ENCODE measurements around the gene RNU5B-1.

Gene RNU5B-1

GRCh38 chr15:65287520-65287855 lies 17.0 kb upstream of the RNU5B-1 start:
- Histone ChIP-seq H3K9ac (ENCODE audit: low read depth in 1 of 2, low read length in 2 of 2) (peak overlapping the region; percentile 84 to 91), H3K27ac (ENCODE audit: low read depth in 2 of 2, low read length in 2 of 2) (peak overlapping the region in 1 of 2 donors; percentile 92), H3K9me3 (ENCODE audit: control insufficient read depth in 2 of 2, low read length in 2 of 2) (no peaks in the 10 kb centered on the region), H3K4me1 (ENCODE audit: control insufficient read depth in 2 of 2, insufficient read depth in 2 of 2, low read length in 2 of 2) (peaks cover 14 to 15% of the 10 kb centered on the region in 2 donors), H3K27me3 (ENCODE audit: control insufficient read depth in 2 of 2, insufficient read depth in 2 of 2, low read length in 2 of 2) (no peaks in the 10 kb centered on the region), H3K4me3 (ENCODE audit: low read length in 2 of 2) (peak overlapping the region in 1 of 2 donors; percentile 90), H3K36me3 (ENCODE audit: control insufficient read depth in 2 of 2, insufficient read depth in 2 of 2, low read length in 2 of 2) (no peaks in the 10 kb centered on the region)

DNA sequence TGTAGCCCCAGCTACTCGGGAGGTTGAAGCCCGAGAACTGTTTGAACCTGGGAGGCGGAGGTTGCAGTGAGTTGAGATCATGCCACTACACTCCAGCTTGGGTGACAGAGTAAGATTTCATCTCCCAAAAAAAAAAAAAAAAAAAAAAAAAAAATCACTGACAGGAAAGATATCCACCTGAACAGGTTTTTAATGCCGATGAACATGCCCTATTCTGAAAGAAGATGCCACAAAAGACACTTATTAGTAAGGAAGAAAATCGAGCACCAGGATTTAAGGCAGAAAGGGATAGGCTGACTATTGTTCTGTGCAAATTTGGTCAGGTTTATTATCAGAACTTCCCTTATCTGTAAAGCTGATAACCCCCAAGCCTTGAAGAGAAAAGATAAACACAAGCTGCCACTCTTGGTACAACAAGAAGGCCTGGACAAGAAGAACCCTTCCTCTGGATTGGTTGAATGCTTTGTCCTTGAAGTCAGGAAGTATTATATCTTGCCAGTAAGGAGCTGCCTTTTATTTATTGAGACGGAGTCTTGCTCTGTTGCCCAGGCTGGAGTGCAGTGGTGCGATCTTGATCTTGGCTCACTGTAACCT lies 15.1 kb upstream of the RNU5B-1 start:
- Histone ChIP-seq H3K27me3 (ENCODE audit: control insufficient read depth in 2 of 2, insufficient read depth in 2 of 2, low read length in 2 of 2) (no peaks in the 10 kb centered on the region), H3K9ac (ENCODE audit: low read depth in 1 of 2, low read length in 2 of 2) (no peak overlapping the region), H3K27ac (ENCODE audit: low read depth in 2 of 2, low read length in 2 of 2) (no peak overlapping the region), H3K9me3 (ENCODE audit: control insufficient read depth in 2 of 2, low read length in 2 of 2) (no peaks in the 10 kb centered on the region), H3K36me3 (ENCODE audit: control insufficient read depth in 2 of 2, insufficient read depth in 2 of 2, low read length in 2 of 2) (no peaks in the 10 kb centered on the region), H3K4me3 (ENCODE audit: low read length in 2 of 2) (no peak overlapping the region), H3K4me1 (ENCODE audit: control insufficient read depth in 2 of 2, insufficient read depth in 2 of 2, low read length in 2 of 2) (peaks cover 14 to 15% of the 10 kb centered on the region in 2 donors)

DNA sequence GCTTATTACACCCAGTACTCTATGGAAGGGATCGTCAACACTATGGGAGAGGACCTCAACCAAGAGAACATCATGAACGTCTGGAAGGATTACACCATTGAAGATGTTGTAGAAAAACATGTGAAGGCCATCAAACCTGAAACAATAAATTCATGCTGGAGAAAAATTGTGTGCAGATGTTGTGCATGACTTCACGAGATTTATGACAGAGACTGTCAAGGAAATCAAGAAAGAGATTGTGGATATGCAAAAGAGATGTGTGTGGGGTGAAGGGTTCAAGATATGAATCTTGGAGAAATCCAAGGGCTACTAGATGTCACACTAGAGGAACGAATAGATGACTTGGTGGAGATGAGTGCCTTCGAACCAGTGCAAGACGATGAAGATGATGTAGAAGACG lies 14.2 kb upstream of the RNU5B-1 start:
- H3K4me3 ChIP-seq (ENCODE audit: low read length in 2 of 2): no peak overlapping the region
- no peaks in the 10 kb centered on the region for H3K27me3 ChIP-seq (ENCODE audit: control insufficient read depth in 2 of 2, insufficient read depth in 2 of 2, low read length in 2 of 2)
- no peaks in the 10 kb centered on the region for H3K9me3 ChIP-seq (ENCODE audit: control insufficient read depth in 2 of 2, low read length in 2 of 2)
- no peak overlapping the region for H3K27ac ChIP-seq (ENCODE audit: low read depth in 2 of 2, low read length in 2 of 2)
- H3K36me3 ChIP-seq (ENCODE audit: control insufficient read depth in 2 of 2, insufficient read depth in 2 of 2, low read length in 2 of 2): no peaks in the 10 kb centered on the region
- H3K4me1 ChIP-seq (ENCODE audit: control insufficient read depth in 2 of 2, insufficient read depth in 2 of 2, low read length in 2 of 2): peaks cover 14 to 15% of the 10 kb centered on the region in 2 donors
- no peak overlapping the region for H3K9ac ChIP-seq (ENCODE audit: low read depth in 1 of 2, low read length in 2 of 2)

DNA sequence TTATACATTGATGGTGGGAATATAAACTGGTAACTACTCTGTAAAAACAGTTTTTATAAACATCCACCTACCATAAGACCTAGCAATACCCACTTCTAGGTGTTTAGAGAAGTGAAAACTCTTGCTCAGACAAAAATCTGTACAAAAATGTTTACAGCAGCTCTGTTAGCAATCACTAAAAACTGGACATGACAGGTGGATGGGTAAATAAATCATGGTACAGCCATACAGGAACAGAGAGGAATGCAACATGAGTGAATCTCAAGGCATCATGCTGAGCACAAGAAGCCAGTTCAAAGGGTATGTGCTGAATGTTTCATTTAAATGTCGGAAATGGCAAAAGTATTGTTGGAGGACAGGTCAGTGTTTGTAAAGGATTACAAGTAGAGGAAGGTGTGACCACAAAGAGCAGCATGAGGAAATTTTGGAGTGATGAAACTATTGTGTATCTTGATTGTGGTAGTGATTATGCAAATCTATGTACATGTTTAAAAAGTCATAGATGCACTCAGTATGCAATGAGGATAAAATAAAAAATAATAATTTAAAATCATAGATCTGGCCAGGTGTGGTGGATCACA lies 11.4 kb upstream of the RNU5B-1 start:
- no peak overlapping the region for H3K4me3 ChIP-seq (ENCODE audit: low read length in 2 of 2)
- H3K27me3 ChIP-seq (ENCODE audit: control insufficient read depth in 2 of 2, insufficient read depth in 2 of 2, low read length in 2 of 2): no peaks in the 10 kb centered on the region
- no peak overlapping the region for H3K9ac ChIP-seq (ENCODE audit: low read depth in 1 of 2, low read length in 2 of 2)
- peaks cover 3 to 7% of the 10 kb centered on the region in 2 donors for H3K4me1 ChIP-seq (ENCODE audit: control insufficient read depth in 2 of 2, insufficient read depth in 2 of 2, low read length in 2 of 2)
- no peaks in the 10 kb centered on the region for H3K9me3 ChIP-seq (ENCODE audit: control insufficient read depth in 2 of 2, low read length in 2 of 2)
- H3K27ac ChIP-seq (ENCODE audit: low read depth in 2 of 2, low read length in 2 of 2): no peak overlapping the region
- H3K36me3 ChIP-seq (ENCODE audit: control insufficient read depth in 2 of 2, insufficient read depth in 2 of 2, low read length in 2 of 2): no peaks in the 10 kb centered on the region

- Histone ChIP-seq H3K27ac (ENCODE audit: low read depth in 2 of 2, low read length in 2 of 2) (no peak overlapping the region), H3K9ac (ENCODE audit: low read depth in 1 of 2, low read length in 2 of 2) (no peak overlapping the region), H3K36me3 (ENCODE audit: control insufficient read depth in 2 of 2, insufficient read depth in 2 of 2, low read length in 2 of 2) (no peaks in the 10 kb centered on the region), H3K4me1 (ENCODE audit: control insufficient read depth in 2 of 2, insufficient read depth in 2 of 2, low read length in 2 of 2) (peaks cover 7 to 10% of the 10 kb centered on the region in 2 donors), H3K27me3 (ENCODE audit: control insufficient read depth in 2 of 2, insufficient read depth in 2 of 2, low read length in 2 of 2) (no peaks in the 10 kb centered on the region), H3K9me3 (ENCODE audit: control insufficient read depth in 2 of 2, low read length in 2 of 2) (no peaks in the 10 kb centered on the region), H3K4me3 (ENCODE audit: low read length in 2 of 2) (no peak overlapping the region)
These were observed 5.7 kb upstream of the RNU5B-1 start for GRCh38 chr15:65298731-65299130.

DNA sequence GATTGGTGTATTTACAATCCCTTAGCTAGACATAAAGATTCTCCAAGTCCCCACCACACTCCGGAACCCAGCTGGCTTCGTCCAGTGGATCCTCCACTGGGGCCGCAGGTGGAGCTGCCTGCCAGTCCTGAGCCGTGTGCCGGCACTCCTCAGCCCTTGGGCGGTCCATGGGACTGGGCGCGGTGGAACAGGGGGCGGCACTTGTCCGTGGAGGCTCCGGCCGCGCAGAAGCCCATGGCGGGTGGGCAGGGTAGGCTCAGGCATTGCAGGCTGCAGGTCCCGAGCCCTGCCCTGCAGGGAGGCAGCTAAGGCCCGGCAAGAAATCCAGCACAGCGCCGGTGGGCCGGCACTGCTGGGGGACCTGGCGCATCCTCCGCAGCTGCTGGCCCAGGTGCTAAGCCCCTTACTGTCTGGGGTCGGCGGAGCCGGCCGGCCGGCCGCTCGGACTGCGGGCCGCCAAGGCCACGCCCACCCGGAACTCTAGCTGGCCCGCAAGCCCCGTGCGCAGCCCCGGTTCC lies 3.5 kb upstream of the RNU5B-1 start:
- no peak overlapping the region for H3K4me3 ChIP-seq (ENCODE audit: low read length in 2 of 2)
- no peaks in the 10 kb centered on the region for H3K27me3 ChIP-seq (ENCODE audit: control insufficient read depth in 2 of 2, insufficient read depth in 2 of 2, low read length in 2 of 2)
- peaks cover 10 to 16% of the 10 kb centered on the region in 2 donors for H3K4me1 ChIP-seq (ENCODE audit: control insufficient read depth in 2 of 2, insufficient read depth in 2 of 2, low read length in 2 of 2)
- H3K9ac ChIP-seq (ENCODE audit: low read depth in 1 of 2, low read length in 2 of 2): no peak overlapping the region
- no peaks in the 10 kb centered on the region for H3K36me3 ChIP-seq (ENCODE audit: control insufficient read depth in 2 of 2, insufficient read depth in 2 of 2, low read length in 2 of 2)
- H3K27ac ChIP-seq (ENCODE audit: low read depth in 2 of 2, low read length in 2 of 2): no peak overlapping the region
- no peaks in the 10 kb centered on the region for H3K9me3 ChIP-seq (ENCODE audit: control insufficient read depth in 2 of 2, low read length in 2 of 2)

GRCh38 chr15:65302061-65302460 lies 2.4 kb upstream of the RNU5B-1 start:
- no peaks in the 10 kb centered on the region for H3K9me3 ChIP-seq (ENCODE audit: control insufficient read depth in 2 of 2, low read length in 2 of 2)
- H3K36me3 ChIP-seq (ENCODE audit: control insufficient read depth in 2 of 2, insufficient read depth in 2 of 2, low read length in 2 of 2): no peaks in the 10 kb centered on the region
- no peak overlapping the region for H3K9ac ChIP-seq (ENCODE audit: low read depth in 1 of 2, low read length in 2 of 2)
- H3K27me3 ChIP-seq (ENCODE audit: control insufficient read depth in 2 of 2, insufficient read depth in 2 of 2, low read length in 2 of 2): no peaks in the 10 kb centered on the region
- H3K4me1 ChIP-seq (ENCODE audit: control insufficient read depth in 2 of 2, insufficient read depth in 2 of 2, low read length in 2 of 2): peaks cover 10 to 16% of the 10 kb centered on the region in 2 donors
- no peak overlapping the region for H3K4me3 ChIP-seq (ENCODE audit: low read length in 2 of 2)
- H3K27ac ChIP-seq (ENCODE audit: low read depth in 2 of 2, low read length in 2 of 2): no peak overlapping the region

DNA sequence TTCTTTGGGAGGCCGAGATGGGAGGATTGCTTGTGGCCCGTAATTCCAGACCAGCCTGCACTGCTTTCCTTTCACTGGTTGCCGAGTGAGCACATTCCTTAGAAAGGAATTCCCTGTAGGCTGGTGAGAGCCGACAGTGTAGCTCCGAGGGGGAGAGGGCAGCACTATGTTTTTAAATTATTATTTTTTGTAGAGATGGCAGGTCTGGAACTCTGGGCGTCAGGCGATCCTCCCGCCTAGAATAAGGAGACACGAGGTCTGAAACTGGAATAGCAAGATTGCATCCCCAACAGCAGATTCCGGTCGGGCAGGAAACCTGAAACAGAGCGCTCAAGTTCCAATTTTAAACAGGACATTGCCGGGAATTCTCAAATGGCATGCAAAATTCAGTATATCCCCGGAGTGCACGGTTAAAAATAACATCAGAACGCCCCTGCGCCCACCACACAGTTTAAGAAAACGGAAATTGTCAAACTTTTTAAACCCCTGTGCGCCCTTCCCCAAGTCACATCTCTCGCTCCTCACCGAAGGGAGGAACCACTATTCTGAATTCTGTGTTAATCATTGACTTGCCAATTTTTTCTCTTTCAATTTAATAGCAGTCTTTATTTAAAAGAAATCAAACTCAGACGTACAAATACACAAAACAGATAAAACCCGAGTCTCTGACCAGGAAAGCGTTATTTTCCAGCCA lies 643 bp upstream of the RNU5B-1 start:
- Histone ChIP-seq H3K9me3 (ENCODE audit: control insufficient read depth in 2 of 2, low read length in 2 of 2) (no peaks in the 10 kb centered on the region), H3K27me3 (ENCODE audit: control insufficient read depth in 2 of 2, insufficient read depth in 2 of 2, low read length in 2 of 2) (no peaks in the 10 kb centered on the region), H3K9ac (ENCODE audit: low read depth in 1 of 2, low read length in 2 of 2) (peak overlapping the region; percentile 57 to 77), H3K4me1 (ENCODE audit: control insufficient read depth in 2 of 2, insufficient read depth in 2 of 2, low read length in 2 of 2) (peaks cover 9 to 10% of the 10 kb centered on the region in 2 donors), H3K4me3 (ENCODE audit: low read length in 2 of 2) (peak overlapping the region; percentile 73 to 90), H3K27ac (ENCODE audit: low read depth in 2 of 2, low read length in 2 of 2) (peak overlapping the region; percentile 79 to 81), H3K36me3 (ENCODE audit: control insufficient read depth in 2 of 2, insufficient read depth in 2 of 2, low read length in 2 of 2) (no peaks in the 10 kb centered on the region)

DNA sequence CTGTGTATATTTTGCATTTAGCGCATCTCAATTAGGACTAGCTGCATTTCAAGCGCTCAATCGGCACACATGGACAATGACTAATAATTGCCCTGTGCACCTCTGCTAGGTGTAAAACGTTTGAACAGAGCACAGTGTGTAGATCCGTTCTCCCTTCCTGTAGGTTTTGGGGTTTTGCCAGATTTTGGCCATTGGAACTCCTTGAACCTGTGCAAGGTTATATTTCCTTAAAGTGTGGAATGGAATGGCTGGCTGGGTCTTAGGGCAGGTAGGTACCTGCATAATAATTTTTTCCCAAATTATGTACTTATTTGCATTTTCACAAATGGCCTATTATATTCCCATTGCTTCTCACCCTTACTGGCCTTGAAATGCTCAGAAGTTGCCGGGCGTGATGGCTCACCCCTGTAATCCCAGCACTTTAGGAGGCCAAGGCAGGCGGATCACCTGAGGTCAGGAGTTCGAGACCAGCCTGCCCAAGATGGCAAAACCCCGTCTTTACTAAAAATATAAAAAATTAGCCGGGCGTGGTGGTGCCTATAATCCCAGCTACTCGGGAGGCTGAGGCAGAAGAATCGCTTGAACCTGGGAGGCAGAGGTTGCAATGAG lies 777 bp downstream of the RNU5B-1 start:
- peak overlapping the region; percentile 79 to 81 for H3K27ac ChIP-seq (ENCODE audit: low read depth in 2 of 2, low read length in 2 of 2)
- no peaks in the 10 kb centered on the region for H3K36me3 ChIP-seq (ENCODE audit: control insufficient read depth in 2 of 2, insufficient read depth in 2 of 2, low read length in 2 of 2)
- peak overlapping the region; percentile 57 to 77 for H3K9ac ChIP-seq (ENCODE audit: low read depth in 1 of 2, low read length in 2 of 2)
- H3K4me1 ChIP-seq (ENCODE audit: control insufficient read depth in 2 of 2, insufficient read depth in 2 of 2, low read length in 2 of 2): peaks cover 9 to 10% of the 10 kb centered on the region in 2 donors
- H3K27me3 ChIP-seq (ENCODE audit: control insufficient read depth in 2 of 2, insufficient read depth in 2 of 2, low read length in 2 of 2): no peaks in the 10 kb centered on the region
- peak overlapping the region; percentile 56 to 90 for H3K4me3 ChIP-seq (ENCODE audit: low read length in 2 of 2)
- no peaks in the 10 kb centered on the region for H3K9me3 ChIP-seq (ENCODE audit: control insufficient read depth in 2 of 2, low read length in 2 of 2)

GRCh38 chr15:65305776-65306175 lies 1.3 kb downstream of the RNU5B-1 start:
- H3K4me3 ChIP-seq (ENCODE audit: low read length in 2 of 2): no peak overlapping the region
- H3K36me3 ChIP-seq (ENCODE audit: control insufficient read depth in 2 of 2, insufficient read depth in 2 of 2, low read length in 2 of 2): no peaks in the 10 kb centered on the region
- peaks cover 9 to 10% of the 10 kb centered on the region in 2 donors for H3K4me1 ChIP-seq (ENCODE audit: control insufficient read depth in 2 of 2, insufficient read depth in 2 of 2, low read length in 2 of 2)
- H3K9ac ChIP-seq (ENCODE audit: low read depth in 1 of 2, low read length in 2 of 2): no peak overlapping the region
- no peaks in the 10 kb centered on the region for H3K9me3 ChIP-seq (ENCODE audit: control insufficient read depth in 2 of 2, low read length in 2 of 2)
- no peak overlapping the region for H3K27ac ChIP-seq (ENCODE audit: low read depth in 2 of 2, low read length in 2 of 2)
- no peaks in the 10 kb centered on the region for H3K27me3 ChIP-seq (ENCODE audit: control insufficient read depth in 2 of 2, insufficient read depth in 2 of 2, low read length in 2 of 2)

Data from mucosa of rectum (tissue), 2 donors.